Measurements from ENCODE around the gene DUSP6.

DUSP6 gene

GRCh38 chr12:89373763-89374572 lies 21.7 kb upstream of the DUSP6 start:
- no peak for DNase-seq

DNA sequence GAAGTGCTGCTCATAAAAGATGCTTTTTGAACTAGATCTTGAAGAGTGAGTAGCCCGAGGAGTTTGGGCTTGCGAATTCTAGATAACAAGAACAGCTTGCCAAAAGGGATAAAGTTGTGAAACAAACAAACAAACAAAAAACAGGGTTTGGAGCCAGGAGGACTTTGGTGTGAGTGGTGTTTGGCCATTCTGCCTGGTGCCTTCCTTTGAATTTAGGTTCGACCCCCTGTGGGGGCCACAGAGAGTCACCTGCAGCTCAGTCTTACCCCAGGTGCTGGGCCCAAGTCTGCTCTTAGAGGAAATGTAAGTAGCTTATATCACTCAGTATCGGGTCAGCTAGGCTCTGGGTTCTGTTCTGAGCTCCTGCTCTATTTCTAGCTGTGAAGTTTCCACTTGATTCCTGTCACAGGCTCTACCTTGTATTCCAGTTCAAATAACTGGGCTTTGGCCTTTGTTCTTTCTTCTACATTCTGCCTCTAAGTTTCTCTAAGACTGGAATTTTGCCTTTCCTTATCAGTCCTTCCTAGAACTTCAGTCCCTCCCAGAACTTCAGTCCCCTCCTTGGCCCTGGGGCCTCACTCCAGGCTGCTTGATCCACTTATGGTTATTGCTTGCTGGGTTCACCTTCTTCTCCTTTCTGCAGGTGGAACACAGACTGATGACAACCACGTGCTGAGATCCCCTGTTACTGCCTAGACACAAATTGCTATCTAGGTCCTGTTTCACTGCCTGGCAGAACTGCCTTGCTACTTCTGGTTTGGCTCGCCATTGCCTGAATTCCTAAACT lies 20.5 kb upstream of the DUSP6 start:
- no peak for DNase-seq

DNA sequence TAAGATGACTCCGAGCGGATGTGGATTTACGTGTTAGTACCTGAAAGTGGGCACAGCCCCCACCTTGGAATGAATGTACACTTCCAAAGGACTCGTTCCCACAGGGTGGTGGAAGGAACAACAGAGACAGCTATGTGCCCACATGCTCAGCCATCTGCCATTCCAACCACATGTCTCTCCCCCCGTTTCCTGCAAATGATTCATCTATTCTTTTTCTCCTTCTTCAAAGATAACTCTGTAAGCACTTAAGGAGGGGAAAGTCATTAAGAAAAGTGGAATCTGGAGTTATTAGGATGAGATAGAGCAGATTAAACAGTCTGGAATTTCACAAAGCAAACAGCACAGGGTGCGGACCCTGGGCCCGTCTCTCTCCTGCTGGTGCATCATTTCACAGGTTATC lies 18.5 kb upstream of the DUSP6 start:
- no peak for DNase-seq

- DNase-seq = no peak
These were observed 18.1 kb upstream of the DUSP6 start for GRCh38 chr12:89370421-89370831.

- no peak for DNase-seq
These were observed 16.9 kb upstream of the DUSP6 start for GRCh38 chr12:89369166-89369565.

GRCh38 chr12:89368391-89368790 lies 16.1 kb upstream of the DUSP6 start:
- DNase-seq = no peak

- DNase-seq = no peak
These were observed 14.5 kb upstream of the DUSP6 start for GRCh38 chr12:89366676-89367364.

DNA sequence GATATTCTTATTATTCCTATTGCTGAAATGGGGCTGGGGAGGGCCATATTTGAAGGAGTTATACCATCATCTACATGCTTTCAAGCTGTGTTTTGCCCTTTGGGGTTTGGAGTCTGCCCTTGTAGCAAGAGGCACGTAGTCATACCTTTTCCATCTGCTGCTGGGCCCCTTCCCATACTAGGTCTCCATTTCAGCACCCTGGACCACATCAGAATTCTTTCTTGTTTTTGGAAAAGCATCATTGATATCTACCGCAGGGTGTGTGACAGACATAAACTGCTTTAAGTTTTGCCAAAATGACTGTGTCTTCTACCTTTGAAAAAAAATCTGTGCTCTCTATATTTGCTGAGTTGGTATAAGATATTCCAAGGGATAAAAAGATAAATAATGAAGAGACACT lies 12.3 kb upstream of the DUSP6 start:
- no peak for DNase-seq

DNA sequence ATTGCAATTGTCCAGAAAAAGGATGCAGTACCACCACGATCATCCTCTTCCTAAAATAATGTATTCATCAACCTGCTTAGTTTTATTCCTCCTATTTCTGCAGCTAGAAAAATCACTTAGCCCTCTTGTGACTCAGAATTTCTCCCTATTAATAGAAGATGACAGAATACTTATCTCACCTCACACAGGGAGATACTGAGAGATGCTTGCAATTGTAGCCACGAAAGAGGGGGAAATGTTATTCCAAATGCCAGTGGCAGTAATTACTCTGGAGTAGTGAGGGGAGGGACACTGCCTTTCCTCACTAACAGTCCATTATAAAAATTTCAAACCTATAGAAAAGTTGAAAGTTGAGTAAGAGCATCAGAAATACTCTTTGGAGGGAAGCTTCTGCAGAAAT lies 11.8 kb upstream of the DUSP6 start:
- no peak for DNase-seq

DNA sequence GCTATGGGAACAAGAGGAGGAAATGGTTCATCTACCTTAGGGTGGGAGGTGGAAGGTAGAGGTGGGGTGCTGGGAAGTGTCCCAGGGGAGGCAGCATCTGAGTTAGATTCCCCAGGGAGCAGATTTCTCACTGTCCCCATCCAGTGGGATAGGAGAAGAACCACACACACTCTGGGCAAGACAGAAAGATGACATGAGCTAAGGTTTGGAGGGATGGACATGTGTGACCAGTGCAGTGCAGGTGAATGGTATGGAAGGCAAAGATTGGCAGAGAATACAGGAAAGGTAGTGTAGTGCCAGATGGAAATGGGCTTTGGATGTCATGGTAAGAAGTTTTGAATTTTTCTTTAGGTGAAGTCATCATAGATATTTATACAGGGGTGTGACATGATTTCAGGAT lies 11.3 kb upstream of the DUSP6 start:
- no peak for DNase-seq

DNA sequence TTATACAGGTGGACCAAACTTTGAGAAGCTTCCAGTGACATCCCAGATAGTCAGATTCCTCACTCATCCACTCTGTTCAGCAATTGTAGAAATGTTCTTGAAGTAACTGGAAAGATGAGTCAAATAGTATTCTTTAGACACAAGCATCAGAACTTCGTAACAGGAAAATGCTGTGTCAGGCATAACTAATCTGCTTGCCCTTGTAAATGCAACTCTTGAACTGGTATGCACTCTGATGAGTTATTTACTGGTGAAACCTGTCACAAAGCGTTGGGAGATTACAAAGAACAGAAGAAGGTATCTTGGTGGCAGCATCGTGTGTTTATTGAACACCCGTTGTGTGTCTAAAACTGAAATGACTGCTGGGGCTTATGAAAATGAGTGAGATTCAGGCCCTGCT lies 10.8 kb upstream of the DUSP6 start:
- peak; percentile 58 for DNase-seq

GRCh38 chr12:89359615-89360014 lies 7.3 kb upstream of the DUSP6 start:
- no peak for DNase-seq

DNA sequence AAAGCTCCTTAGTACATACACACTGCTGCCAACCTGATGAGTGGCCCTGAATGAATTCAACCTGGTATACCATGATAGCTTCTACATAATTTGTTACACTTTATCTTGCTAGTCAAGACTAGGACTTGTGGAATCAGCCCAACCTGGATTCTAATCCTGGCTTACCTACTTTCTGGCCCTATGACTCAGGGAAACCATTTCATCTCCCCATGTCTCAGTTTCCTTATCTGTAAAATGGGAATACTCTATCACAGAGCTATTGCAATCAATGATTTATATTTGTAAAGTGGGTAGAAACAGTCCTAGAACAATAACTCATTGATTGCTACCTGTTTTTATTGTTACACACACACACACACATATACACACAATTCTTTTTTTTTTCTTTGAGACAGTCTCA lies 6.5 kb upstream of the DUSP6 start:
- no peak for DNase-seq

- no peak for DNase-seq
These were observed 5.0 kb upstream of the DUSP6 start for GRCh38 chr12:89357297-89357730.

GRCh38 chr12:89356069-89356665 lies 3.9 kb upstream of the DUSP6 start:
- no peak for DNase-seq

DNA sequence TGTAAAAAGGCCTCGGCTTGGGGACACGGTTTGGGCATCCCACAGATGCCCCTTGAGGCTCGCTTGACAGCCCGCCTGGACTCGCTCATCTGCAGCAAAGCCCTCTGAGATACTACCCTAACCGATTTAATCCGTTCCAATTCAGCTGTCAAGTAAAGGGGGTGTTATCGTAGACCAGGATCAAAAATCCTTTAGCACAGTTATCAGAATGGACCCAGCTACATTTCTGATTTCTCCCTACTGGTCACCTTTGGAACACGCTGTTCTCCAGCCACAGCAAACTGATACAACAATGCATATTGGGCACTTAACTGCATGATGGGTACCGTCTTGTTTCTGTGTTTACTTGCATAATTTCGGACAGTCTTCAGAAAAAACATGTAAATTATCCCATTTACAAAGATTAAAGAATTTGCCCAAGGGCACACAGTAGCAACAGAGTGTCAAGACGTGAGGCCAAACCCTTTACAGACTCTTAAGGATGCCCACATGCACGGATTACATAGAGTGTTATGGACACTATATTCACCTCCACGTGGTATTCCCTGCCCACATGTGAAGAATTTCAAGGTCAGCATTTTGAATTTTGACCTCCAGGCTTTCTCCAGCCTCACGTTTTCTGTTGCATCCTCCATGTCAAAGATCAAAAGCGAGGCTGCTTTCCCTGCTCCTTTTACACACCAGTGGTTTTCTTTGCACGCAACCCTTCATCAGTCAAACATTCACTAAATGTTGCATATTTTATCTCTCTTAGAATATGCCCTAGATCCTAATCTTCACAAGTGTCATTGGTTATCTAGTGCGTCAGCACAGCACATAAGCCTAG lies 3.2 kb upstream of the DUSP6 start:
- no peak for DNase-seq

GRCh38 chr12:89354612-89355067 lies 2.3 kb upstream of the DUSP6 start:
- no peak for DNase-seq

DNA sequence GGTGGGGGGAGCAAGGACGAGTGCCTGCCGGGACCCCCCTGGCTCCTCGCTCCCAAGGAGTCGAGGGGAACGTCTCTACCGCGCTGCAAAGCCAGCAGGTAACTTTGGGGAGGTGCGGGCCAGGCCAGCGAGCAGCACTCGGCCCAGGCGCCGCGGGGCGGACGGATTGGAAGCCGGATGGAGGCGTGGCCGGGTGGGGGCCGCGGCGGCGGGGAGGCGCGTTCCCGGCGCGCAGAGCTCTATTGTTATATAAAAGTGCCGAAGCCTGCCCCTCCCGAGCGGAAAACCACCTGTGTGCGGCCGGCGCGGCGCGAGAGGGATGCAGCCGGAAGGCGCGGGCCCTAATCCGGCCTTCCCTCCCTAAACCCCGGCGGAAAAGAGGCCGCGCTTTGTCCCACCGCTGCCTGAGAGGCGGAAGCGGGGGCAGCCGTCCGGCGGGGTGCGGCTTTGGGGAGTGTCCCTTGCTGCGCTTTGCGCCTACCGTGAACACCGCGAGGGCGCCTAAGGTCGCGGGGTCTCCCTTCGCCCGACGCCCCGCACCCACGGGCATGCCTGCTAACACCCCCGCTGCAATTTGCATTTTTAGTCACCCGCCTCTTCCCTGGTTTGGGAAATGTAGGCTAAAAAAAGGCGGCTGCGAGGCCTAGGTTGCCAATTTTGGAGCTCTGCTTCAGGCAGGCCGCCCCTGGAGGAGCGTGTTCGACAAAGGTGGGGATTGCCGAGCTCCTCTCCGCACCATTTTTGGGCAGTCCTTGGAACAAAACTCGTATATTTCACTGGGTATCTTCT lies 1.7 kb upstream of the DUSP6 start:
- peak; percentile 82 for DNase-seq

DNA sequence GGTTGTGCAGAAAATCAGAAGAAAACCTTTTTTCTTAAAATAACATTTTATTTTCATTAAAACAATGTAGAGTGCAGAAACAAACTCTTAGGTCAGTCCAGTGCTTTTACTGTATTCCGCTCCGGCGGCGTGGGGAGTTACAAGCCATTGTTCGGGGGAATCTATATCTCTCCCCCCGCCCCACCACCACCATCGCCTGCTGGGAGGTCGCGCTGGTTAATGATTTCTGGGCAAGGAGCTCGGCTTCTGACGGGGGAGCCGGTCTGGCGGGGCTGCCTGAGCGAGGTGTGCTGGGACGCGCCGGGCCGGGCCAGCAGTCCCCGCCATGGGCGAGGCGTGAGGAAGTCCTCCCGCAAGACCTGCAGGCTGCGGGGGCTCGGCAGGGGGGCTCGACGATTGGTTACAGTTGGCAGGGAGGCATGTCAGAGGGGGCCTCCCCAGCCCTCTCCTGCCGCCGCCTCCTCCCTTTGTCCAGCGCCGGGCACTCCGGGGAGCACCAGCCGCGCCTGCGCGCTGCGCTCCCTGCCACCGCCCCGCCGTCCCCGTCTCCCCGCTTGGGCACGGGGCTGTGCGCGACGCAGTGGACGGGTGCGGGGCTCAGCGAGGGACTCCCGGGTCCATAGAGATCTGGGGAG lies 1.0 kb upstream of the DUSP6 start:
- peak; percentile 38 for DNase-seq

DNA sequence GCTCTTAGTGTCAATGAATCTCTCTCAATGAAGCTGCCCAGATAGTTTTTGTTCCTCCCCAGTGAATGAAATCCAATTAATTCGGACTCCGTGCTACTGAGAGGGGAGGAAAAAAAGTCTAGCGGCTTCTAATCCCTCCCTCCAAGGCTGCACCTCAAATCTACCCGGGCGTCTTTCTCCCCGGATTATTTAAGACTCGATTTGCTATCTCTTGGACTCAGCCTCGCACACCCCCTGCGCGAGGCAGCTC lies 134 bp downstream of the DUSP6 start:
- DNase-seq = no peak

All from activated CD4-positive, alpha-beta T cell treated with anti-CD3 and anti-CD28 coated beads, Interleukin-2, amount 50 U/mL, for 16 hours (primary cell).